ENCODE data around the gene NPSR1.

GRCh38 chr7:34756025-34756437, 98.0 kb downstream of the NPSR1 start:
- TF ChIP-seq POLR2A (IDR thresholded peaks at IDR 0.05): no peak
- TF ChIP-seq CTCF (IDR thresholded peaks at IDR 0.05 in 4 of 5, conservative IDR thresholded peaks at IDR 0.05 in 1 of 5): no peak
